Amniotic stem cell (primary cell): ENCODE data around the gene RAB40C.

ENCODE experiments used
- DNase-seq: peaks from one replicate; lab custom pipeline; 2025; lab: John Stamatoyannopoulos, UW

RAB40C gene

DNA sequence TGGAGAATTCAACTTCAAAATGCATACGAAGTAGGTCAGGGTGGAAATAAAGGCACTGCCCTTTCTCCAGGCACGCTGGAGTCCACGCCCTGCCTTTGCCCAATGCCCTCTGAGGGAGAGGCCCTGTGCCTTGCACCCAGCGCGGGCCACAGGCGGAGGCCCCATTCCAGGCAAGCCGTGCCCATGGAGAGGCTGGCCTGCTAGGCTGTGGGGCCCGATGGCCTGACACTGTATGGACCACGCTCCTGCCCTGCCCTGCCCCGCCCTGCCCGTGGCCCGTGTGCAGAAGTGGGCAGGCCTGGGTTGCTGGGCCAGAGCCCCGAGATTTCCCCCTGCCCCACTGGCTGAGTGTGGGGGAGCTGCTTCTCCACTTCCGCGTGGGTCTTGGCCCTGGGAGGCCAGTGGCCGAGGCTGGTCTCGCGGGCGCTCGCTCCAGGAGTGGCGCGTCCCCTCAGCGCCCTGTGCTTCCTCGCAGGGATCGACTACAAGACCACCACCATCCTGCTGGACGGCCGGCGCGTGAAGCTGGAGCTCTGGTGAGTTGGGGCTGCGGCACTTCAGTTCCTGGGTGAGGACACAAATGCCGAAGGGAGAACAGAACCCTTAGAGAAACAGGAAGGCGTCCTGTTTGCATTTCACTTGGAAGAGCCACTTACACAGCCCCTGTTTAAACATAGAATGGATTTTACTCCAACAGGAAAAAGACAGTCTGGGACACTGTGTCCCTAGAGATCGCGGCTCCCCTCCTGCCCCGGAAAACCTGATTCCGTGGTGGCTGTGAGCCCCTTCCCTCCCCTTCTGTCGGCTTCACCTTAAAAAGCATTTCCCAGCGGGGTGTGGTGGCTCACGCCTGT is 27.1 kb downstream of the RAB40C start:
- no peak for DNase-seq

- no peak for DNase-seq
These were observed 28.0 kb downstream of the RAB40C start for GRCh38 chr16:617855-618254.

DNA sequence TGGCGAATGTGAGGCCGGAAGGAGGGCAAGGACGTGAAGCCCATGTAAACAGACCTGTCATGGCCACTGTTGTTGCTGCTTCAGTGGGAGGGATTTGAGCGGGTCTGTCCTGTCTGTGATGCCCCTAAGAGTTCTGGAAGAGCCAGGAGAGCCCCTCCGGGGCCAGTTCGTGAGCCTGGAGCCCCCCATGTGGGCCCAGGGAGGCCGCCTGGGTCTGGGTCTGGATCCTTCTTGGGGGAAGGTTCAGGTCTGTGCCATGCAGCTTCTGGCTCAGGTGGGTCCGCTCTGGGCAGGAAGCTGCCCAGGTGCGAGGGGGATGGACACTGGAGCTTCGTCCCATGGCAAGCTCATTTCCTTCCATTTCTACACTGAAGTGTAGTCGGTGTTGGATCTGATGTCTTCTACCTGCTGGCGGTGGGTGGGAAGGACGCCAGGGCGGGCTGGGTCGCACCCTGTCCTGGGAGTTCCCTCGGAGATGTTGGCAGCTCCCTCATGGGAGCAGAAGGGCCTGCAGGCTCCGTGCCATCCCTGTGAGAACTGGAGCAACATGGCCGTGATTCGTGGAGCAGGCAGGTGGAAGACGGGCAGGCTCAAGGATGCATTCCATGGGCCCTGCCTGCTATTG is 29.7 kb downstream of the RAB40C start:
- no peak for DNase-seq

DNA sequence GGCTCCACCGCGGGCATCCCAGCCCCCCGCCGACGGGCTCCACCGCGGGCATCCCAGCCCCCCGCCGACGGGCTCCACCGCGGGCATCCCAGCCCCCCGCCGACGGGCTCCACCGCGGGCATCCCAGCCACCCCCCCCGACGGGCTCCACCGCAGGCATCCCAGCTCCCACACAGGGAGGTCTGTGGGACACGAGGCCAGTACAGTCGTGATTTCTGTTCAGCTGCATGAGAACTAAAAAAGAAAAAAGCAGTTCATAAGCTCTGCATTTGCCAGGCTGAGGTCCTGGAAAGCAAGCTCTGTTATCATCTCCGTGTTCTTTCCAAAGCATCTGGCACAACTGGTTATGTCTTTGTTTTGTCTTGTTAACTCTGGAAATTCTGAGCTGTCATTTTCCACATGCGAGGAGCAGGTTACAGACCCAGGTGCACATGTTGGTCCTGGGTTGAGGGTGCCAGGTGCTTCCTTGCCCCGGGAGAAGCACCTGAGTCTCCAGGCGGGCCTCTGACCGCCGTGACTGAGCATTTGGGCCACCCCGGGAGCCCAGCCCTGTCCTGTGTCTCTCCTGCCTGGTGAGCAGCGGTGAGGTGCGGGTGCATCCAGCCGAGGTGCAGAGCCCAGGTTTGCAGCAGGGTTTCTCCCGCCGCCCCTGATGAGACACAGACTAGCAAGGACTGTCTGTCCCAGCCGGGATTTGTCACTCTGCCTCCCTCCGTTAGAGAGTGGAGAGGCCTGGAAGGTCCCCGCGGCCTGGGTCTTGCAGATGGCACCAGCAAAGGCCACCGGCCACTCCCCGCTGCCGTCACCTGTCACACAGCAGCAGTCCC is 31.0 kb downstream of the RAB40C start:
- DNase-seq: no peak

- no peak for DNase-seq
These were observed 31.8 kb downstream of the RAB40C start for GRCh38 chr16:621526-622105.

- no peak for DNase-seq
These were observed 33.0 kb downstream of the RAB40C start for GRCh38 chr16:622920-623280.

GRCh38 chr16:624526-625070 is 34.7 kb downstream of the RAB40C start:
- no peak for DNase-seq

DNA sequence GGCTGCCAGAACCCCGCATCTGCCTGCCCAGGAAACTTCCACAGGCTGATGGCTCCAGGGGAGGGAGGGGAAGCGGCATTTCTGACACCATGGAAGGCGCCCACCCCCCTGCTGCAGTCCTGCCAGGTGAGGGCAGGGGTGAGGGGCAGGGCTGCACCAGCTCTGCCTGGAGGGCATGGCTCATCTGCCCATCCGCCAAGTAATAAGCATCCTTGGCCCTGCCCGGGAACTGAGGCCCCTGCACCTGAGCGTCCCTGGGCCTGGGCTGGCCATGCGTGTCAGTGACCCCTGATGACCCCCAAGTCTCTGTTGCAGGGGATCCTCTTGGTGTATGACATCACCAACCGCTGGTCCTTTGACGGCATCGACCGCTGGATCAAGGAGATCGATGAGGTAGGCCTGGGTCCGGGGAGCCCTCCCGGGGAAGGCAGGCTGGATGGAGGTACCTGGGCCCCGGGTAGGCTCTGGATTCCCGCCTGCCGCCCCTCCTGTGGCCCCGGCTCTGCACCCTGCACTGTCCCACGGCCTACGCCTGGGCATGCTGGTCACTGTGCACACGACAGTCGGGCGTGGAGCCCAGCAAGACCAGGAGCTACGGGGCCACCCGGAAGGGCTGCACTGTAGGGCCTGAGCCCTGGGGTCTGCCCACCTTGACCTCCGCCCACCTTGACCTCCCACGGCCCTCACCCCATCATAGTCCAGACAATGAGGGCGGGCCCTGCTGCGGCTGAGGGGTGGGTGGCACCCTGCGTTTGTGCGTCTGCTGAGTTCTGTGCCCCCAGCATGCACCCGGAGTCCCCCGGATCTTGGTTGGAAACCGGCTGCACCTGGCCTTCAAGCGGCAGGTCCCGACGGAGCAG is 35.5 kb downstream of the RAB40C start:
- DNase-seq: no peak

GRCh38 chr16:625977-626765 is 36.3 kb downstream of the RAB40C start:
- no peak for DNase-seq

DNA sequence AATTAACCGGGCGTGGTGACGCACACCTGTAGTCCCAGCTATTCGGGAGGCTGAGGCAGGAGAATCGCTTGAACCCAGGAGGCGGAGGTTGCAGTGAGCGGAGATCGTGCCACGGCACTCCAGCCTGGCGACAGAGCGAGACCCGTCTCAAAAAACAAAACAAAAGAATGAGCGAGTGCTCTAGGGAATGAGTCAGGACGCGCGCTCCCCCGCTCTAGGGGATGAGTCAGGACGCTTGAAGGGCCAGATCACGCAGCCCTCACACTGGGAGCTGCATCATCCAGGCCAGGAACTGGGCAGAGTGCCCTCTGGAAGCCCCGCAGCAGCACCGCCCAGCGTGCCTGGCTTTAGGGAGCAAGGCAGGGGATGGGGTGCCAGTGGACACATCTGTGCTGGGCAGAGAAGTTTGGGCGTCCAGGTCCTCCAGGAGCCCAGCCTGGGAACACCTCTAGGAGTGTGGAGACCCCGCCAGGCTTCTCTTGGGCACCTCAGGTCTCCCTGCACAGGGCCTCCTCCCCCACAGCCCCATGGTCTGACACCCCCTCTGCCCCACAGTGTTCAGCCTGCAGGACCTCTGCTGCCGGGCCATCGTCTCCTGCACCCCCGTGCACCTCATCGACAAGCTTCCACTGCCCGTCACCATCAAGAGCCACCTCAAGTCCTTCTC is 37.1 kb downstream of the RAB40C start:
- DNase-seq: peak; percentile 96

DNA sequence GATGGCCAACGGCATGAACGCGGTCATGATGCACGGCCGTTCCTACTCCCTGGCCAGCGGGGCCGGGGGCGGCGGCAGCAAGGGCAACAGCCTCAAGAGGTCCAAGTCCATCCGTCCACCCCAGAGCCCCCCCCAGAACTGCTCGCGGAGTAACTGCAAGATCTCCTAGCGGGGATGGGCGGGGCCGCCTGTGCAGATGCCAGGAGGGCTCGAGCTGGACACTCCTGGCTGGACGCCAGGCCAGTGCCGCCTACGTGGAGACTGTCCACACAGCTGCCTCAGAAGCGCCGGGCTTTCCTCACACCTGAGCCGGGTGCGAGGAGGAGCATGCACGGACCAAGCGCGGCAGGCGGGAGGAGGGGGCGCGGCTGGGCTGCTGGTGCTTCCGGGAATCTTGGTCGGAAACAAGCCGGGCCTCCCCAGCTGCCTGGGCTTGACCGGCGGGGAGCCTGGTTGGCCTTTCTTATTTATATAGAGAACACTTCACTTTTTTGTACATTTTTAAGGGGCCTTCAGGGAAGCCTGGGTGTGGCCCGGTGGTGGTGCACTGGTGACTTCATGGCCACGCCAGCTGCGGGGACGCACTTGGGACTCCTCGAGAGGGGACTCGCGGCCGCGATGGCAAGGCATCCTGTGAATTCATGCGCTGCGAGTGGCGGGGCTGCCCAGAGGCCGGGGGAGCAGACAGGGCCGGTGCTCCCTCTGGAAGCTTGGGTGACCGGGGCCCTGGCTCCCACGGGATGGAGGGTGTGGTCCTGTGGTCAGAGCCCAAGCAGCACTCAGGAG is 37.8 kb downstream of the RAB40C start:
- DNase-seq: no peak

DNA sequence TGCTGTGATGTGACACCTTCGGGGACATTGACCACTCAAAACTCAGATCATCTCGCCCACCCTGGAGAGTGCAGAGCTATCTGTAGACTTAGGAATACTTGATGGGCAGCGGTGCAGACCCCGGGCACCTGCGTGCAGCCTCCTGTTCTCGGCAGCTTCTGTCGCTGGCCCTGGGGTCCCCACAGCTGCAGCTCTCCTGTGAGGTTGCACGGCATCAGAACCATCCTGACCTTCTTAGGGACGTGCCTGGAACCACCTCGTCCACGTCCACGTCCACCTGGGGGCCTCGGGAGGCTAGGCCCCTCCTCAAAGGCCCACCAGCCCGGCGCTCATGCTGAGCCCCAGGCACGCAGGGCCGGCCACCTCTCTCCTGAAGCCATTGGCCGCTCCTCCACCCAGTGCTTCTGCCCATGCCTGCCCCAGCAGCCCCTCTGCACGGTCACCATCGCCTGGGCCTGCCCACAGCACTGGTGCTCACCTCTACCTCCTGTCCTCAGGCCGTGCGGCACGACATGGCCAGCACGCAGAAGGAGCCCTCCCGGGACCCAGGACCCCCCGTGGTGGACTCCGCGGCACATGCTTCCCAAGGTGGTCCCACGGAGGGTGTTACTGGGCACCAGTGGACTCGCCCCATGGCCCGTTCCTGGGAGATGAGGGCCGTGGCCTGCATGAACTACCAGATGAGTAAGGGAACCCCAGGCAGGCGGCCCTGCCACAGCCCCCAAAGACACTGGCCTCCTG is 38.6 kb downstream of the RAB40C start:
- DNase-seq: no peak

GRCh38 chr16:629185-629832 is 39.4 kb downstream of the RAB40C start:
- DNase-seq: no peak

GRCh38 chr16:629833-630248 is 40.0 kb downstream of the RAB40C start:
- no peak for DNase-seq

DNA sequence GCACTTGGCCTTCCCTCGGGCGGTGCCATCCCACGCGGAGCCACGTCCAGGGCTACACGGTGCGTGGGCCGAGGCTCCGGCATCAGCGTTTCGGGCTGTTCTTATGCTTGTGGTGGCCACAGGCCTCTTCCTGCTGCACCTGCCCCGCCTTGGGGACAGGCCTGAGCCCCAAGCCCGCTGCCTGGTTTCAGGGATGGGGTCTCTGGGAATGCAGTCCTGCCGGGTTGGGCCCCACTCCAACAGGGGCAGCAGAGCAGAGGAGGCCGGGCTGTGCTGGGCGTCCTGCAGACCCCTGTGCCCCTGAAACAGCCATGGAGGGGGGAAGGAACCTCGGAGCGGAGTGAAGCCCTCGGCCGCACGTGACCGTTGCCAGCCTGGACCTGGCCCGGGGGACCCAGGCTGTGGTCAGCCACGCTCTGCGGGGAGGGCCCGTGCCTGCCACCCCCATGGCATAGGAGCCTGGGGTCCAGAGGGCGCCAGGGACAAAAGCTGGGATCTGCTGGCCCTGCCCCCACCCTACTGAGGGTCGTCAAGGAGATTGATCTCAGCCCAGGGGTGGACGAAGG is 40.5 kb downstream of the RAB40C start:
- no peak for DNase-seq

DNA sequence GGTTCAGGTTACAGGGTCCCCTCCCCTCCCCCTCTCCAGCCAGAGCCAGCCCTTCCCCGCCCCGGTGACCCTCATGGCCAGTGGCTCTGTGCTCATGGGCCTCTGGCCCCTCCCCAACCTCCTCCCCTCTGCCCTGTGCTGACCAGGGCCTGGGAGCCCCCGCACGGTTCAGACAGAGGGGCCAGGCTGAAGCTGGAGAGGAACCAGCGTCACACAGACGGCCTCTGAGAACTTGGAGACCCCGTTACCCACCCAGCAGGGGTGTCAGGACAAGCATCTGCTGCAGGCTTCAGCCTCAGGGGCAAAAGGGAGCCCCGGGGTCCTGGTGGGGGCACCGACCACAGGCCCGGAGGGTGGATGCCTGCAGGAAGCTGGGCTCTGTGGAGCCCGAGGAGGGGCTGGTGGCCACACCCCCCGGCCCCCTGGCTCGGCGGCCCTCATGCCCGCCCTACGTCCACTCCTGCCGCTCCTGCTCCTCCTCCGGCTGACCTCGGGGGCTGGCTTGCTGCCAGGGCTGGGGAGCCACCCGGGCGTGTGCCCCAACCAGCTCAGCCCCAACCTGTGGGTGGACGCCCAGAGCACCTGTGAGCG is 41.0 kb downstream of the RAB40C start, which contains the start of gene WFIKKN1:
Gene WFIKKN1, plus strand, starts transcription at position 171 of the 591 bp plus-strand sequence. Its CDS starts 269 bp downstream, at position 440.
- DNase-seq: no peak
